Suprapubic skin (tissue), 3 donors: ENCODE measurements around the gene SNRPA.

Experiments used
- EP300 ChIP-seq: sonication (generic); formaldehyde crosslinking; IDR thresholded peaks from one replicate; pipeline ENCODE4 v1.6.1; 2017; ENCODE audit warnings: antibody characterized with exemption
- POLR2A ChIP-seq, 2 donors: fragments of 450-650 bp; IDR thresholded peaks; one replicate each; pipeline ENCODE4 v1.6.1; 2017; ENCODE audit warnings: antibody characterized with exemption in 2 of 2, mild to moderate bottlenecking in 2 of 2, moderate library complexity in 2 of 2
- TF ChIP-seq, protein P1 (sequence below), 2 donors: fragments of 200-600 bp in 1 of 2; fragments of 450-650 bp in 1 of 2; sonication (generic) in 1 of 2; IDR thresholded peaks; one replicate each; pipeline ENCODE4 v1.5.1; 2016 to 2019; ENCODE audit warnings: antibody characterized with exemption in 2 of 2, mild to moderate bottlenecking in 1 of 2, moderate library complexity in 1 of 2

DNA sequence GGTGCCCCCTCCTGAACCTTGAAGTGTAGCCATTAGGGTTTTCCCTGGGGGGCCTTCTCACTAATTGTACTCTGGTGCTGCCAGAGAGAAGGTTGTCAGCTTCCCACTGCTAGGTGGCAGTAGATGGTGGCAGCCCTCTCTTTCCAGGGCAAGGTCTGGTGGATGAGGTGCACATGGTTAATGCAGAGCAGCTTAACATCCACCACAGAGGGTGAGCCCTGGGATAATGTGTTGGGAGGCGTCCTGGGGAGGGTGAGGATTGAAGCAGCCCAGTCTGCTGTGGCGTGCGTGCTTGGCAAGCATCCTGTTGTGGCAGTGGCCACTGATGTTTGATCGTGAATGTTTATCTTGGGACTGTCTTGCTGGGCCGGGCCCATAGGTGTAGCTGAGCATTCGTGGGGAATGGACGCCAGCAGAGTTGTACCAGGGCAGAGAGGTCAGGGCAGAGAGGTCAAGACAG lies 53.8 kb downstream of the SNRPA start:
- no peak for TF ChIP-seq EP300
- TF ChIP-seq, protein P1, sequence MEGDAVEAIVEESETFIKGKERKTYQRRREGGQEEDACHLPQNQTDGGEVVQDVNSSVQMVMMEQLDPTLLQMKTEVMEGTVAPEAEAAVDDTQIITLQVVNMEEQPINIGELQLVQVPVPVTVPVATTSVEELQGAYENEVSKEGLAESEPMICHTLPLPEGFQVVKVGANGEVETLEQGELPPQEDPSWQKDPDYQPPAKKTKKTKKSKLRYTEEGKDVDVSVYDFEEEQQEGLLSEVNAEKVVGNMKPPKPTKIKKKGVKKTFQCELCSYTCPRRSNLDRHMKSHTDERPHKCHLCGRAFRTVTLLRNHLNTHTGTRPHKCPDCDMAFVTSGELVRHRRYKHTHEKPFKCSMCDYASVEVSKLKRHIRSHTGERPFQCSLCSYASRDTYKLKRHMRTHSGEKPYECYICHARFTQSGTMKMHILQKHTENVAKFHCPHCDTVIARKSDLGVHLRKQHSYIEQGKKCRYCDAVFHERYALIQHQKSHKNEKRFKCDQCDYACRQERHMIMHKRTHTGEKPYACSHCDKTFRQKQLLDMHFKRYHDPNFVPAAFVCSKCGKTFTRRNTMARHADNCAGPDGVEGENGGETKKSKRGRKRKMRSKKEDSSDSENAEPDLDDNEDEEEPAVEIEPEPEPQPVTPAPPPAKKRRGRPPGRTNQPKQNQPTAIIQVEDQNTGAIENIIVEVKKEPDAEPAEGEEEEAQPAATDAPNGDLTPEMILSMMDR (IDR thresholded peaks at IDR 0.05) = no peak
- TF ChIP-seq POLR2A (IDR thresholded peaks at IDR 0.05) = no peak
